Measurements from ENCODE around the gene FLT1.

Gene FLT1

DNA sequence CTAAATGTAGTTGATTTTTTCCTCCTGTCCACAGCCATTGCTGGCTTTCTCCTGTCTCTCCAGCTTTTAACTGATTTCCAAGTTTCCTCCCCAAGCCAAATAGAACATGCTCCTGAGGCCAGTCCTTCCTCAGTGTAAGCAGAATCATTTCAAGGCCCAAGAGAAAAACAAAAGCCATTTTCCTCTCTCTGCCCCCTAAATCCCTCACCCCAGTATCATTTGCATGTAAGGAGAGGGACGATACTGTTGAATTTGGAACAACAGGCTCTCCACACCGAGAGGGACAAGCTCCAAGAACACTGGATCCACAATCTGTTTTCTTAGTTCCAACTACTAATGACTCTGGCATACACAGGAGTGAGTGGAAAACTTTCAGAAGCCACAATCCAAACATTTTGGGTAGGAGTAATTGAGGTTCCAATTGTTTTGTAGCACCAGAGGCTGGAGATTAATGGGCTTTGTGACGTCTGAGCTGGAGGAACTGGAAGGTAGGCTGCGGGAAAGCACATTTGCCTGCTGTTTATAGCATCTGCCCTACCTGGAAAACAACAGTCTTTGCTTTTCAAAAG, 156.8 kb downstream of the FLT1 start:
- DNase-seq = no peak

- DNase-seq = no peak
These were observed 157.5 kb downstream of the FLT1 start for GRCh38 chr13:28337166-28338005.

GRCh38 chr13:28336193-28336657, 158.7 kb downstream of the FLT1 start:
- DNase-seq = no peak

DNA sequence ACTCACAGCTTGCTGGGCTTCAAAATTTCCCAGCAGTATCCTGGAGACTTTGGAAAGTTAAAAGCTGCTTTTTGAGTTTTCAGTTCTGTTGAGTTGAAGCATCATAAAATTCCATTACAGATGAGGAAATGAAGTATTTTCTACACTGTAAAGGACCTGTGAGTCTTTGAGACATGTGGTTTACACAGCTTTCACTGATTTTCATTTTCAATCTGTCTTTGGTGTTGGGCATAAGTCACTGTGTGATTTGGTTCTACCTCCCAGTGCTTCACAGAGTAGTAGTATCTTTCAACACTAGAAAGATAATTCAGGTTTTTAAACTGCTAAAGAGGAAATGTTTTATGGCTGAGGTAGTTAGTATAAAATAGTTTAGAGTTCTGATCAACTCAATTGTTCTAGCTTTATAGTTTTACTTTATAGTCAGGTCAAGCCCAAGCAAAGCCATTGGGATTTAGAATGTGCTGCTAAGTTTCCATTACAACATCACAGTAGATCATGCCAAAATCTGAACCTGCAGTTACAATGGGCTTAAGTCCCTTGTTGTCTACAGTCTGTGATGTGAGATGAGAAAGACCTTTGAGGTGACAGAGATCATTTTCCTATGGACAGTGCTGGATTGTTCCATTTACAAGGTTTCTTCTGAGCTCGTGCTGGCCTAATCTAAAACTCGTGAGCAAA, 161.6 kb downstream of the FLT1 start:
- no peak for DNase-seq

- no peak for DNase-seq
These were observed 165.4 kb downstream of the FLT1 start for GRCh38 chr13:28329395-28330158.

DNA sequence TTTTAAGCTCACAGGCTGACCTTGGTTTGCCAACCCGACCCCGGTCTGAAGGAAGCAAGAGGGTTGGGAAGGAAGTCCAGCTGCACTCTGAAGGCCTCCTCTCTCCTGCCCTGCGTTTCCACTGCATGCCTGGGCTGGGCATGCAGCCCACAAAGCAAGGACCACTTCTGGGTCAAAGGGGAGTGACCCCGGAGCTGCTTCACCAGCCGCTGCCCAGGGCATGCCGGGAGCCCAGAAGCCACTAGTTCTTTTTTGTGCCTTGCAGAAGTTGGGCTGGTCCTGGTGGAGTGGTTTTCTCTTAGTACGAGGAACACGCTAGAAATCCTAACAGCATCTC, 166.7 kb downstream of the FLT1 start:
- DNase-seq = no peak

GRCh38 chr13:28327373-28328270, 167.3 kb downstream of the FLT1 start:
- no peak for DNase-seq

DNA sequence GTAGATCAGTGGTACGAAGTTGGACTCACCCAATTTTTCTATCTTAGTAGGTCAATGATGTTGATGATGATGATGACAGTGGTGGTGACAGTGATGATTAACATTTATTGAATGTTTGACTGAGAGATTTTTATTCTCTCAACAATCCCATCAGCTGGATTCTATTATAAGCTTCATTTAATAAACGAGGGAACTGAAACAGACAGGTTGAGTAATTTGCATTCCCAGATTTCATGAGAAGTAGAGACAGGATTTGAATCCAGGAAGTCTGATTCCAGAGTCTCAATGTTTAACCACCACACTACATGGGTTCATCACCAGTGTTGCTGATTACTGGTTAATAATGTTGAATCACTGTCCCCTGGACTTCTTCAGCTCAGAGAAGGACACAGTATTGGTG, 168.9 kb downstream of the FLT1 start:
- no peak for DNase-seq

GRCh38 chr13:28325022-28325421, 169.9 kb downstream of the FLT1 start:
- no peak for DNase-seq

DNA sequence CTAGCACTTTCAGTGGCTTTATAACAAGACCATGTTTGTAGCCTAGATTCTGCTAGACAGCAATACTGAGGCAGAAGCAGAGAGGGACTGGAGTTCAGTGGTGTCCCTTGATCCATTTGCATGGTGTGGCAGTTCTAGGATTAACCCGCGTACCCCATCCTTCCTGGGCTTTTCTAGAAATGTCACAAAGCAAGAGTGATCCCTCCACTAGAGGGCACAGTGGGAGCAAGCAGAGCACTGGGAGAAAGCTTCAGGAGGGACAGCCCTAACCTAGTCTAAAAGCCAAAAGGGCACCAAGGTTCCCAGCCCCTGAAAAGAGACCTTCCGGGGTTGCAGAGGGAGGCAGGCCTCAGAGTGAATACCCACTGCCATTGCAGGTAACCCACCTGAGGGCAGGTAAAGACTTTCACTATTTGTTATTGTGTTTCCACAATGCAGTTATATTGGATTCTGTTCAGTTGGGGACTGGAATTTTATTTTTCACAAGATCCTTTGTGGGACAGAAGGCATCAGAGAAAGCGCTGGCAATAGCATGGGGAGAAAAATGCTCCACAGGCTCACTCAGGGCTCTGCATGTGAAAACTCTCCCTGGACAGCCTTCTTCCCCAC, 170.6 kb downstream of the FLT1 start:
- DNase-seq = peak; percentile 20

DNA sequence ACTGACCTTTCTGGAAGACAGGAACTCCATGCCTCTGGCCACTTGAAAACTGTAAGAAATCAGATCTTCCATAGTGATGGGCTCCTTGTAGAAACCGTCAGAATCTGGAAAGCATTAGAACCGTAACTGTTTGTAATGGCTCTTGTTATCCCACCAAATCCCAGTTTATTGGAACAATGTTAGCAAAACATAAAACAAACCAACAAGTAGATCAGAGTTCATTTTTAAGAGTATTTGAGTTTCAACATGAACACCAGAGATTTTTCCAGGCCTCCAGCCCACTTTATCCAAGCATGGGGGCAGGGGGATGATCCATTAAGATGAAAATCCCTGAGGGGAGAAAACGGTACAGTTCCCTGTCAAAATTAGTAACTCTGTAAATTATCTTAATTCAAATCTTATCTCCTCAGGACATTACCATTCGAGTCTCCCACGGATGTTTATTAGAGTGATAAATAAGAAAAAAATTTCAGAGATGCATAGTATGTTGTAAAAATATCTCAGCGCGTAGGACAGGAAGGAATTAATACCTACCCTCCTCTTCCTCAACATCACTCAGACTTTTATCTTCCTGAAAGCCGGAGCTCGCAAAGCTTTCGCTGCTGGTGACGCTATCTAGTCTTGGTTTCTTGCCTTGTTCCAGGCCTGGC, 172.5 kb downstream of the FLT1 start:
- DNase-seq = no peak

DNA sequence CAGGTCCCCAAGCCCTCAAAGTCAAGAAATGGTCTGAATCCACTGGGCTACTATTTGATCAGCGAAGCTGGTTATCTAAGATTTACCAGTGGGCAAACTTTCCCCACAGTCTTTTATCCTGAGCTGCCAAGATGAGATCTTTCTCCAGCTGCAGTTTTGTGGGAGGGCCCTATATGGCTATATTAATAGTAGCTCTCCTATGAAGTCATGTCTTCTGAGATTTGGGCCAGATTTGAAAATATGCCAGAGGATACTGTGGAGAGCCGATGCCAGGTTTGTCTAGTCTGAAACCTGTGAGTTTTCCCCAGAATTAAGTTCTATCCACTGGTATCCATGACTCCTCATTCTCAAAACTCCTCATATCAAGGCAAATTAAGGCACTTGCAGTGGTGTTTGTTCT, 173.2 kb downstream of the FLT1 start:
- DNase-seq = no peak

DNA sequence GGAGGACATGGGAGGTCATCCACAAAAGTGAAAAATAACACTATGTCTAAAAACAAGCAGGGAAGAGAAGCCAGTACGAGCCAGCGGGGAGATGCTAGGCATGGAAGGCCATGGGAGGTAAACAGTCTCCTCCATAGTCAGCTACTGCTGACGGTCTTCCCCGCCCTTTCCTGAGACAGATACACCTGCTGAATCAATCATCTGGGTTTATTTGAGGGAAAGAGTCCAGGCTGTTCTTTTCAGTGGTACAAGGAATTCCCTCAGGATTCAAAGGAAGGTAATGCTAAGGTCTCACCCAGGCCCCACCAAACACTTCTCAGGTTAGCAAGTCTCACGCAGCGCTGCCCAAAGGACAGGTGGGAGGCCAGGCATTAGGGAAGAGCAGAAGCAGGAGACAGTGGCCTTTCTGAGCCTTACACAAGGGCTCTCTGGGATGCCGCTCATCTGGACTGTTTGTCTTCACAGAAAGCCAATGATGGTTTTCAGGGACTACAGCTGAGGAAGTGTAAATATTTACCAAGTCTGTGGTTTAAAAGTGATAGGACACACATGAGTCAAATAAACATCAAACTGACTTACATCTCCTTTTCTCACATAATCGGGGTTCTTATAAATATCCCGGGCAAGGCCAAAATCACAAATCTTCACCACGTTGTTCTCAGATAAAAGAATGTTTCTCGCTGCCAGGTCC, 173.9 kb downstream of the FLT1 start:
- no peak for DNase-seq

DNA sequence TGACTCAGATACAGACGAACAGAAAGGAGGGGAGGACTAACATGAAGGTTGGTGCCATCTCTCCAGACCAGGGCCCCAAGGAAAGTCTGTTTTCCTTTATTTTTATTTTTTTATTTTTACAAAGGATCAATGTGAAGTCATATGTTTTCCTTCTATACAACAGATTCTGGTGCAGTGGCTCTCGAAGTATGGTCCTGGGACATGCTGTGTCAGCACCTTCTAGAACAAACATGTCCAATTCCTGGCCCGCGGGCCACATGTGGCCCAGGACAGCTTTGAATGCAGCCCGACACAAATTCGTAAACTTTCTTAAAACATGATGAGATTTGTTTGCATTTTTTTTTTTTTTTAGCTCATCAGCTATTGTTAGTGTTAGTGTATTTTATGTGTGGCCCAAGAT, 174.7 kb downstream of the FLT1 start:
- no peak for DNase-seq

GRCh38 chr13:28319528-28319927, 175.4 kb downstream of the FLT1 start:
- DNase-seq = no peak

GRCh38 chr13:28318496-28318895, 176.4 kb downstream of the FLT1 start:
- no peak for DNase-seq

DNA sequence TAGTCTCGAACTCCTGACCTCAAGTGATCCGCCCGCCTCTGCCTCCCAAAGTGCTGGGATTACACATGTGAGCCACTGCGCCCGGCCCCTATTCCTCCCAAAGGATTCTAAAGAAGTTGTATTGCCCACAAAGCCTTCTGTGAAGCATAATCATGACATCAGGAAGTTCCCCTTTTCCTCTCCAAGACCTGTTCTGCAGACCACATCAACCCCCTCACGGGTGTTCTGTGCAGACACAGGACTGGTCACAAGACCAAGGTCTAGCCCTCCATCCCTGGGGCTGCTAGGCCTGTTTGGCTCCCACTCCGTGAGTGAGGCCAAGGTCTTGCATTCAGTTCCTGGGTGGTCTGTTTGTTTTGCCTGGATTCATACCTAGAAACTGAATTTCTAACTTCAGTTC, 178.1 kb downstream of the FLT1 start:
- no peak for DNase-seq

DNA sequence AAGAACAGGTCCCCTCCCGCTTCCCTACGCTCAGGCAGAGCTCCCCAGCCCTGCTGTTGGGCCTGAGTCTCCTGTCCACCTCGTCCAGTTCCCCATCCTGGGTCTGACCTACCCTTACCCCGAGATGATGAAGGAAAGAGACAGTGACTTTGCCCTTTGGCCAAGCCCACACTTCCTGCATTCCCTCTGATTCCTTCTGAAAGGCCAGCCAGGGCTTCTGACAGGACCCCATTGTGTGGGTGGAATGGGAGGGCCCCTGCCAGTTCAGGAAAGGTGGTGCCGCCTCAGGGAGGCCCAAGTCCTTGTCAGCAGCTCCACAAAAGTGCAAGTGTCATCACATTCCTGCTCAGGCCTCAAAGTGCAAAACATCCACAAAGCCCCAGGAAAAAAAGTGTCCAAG, 178.8 kb downstream of the FLT1 start:
- DNase-seq = no peak

- DNase-seq = no peak
These were observed 180.0 kb downstream of the FLT1 start for GRCh38 chr13:28314879-28315278.

DNA sequence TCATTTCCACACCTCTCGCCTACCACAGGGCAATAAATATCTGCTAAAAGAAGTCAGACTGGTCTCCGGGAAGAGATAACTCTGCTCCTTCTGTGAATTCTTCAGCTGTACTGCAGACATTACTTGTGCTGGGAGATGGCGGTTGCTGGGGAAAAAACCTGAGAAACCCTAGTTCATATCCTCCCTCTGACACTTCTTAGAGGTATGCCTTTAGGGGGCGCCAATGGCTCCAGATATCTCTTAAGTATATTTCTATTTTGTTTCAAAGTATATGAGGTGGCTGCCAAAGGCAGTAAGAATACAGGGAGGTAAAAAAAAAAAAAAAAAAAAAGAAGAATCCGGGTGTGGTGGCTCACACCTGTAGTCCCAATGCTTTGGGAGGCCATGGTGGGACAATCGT, 181.3 kb downstream of the FLT1 start:
- no peak for DNase-seq

GRCh38 chr13:28306325-28306724, 188.6 kb downstream of the FLT1 start:
- DNase-seq = no peak

All from activated CD4-positive, alpha-beta T cell treated with anti-CD3 and anti-CD28 coated beads for 1 hour (primary cell).